ENCODE data around the gene CDCA8. TPM values are rescaled to one million over a fixed set of nuclear protein-coding genes. Genes with fewer than 3 reads are reported as not detected.

CDCA8 gene
- total RNA-seq, 1 experiment from 2014 or later, result 28.8 TPM

DNA sequence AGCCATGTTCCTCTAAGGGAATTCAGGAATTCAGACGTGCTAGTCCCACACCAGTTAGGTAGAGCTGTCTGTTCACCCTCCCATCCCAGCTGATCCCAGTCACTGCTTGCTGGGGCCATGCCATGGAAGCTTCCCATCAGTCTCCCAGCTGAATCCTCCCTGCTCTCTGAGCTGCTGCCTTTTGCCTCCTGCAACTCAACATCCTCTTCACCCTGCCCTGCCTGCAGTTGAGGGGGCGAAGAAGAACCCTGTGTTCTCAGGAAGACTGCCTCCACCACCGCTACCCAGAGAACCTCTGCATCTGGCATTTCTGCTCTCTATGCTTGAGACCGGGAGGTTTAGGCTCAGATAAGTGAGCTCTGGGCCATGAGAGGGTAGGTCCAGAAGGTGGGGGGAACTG lies 16.2 kb downstream of the CDCA8 start:
- Histone ChIP-seq H3K4me3 (no peak overlapping the region), H3K4me1 (replicated peaks) (no peaks in the 10 kb centered on the region), H3K27me3 (replicated peaks) (no peaks in the 10 kb centered on the region), H3K27ac (no peak overlapping the region), H3K36me3 (peaks cover 75% of the 10 kb centered on the region), H3K9me3 (replicated peaks) (no peaks in the 10 kb centered on the region)
- no peak for DNase-seq (ENCODE audit: low read depth in 1 of 2, low spot score in 2 of 2)

DNA sequence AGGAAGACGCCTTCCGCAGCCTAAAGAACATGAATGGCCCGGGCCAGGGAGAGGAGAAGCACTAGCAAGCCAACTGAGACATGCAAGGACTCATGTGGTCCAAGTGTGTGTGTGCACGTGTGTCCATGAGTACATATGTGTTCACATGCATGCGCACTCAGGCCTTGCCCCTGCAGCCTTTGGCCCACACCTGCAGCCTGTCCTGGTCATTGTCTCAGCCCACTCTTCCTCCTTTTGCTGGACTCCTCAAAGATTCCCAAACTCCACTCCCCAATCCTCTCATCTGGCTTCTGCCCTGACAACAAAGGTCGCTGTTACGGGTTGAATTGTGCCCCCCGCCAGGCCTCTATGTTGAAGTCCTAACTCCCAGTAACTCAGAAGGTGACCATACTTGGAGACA lies 21.9 kb downstream of the CDCA8 start:
- H3K4me1 ChIP-seq (replicated peaks), result no peaks in the 10 kb centered on the region
- H3K36me3 ChIP-seq, result peaks cover 20% of the 10 kb centered on the region
- H3K4me3 ChIP-seq, result no peak overlapping the region
- no peak for DNase-seq (ENCODE audit: low read depth in 1 of 2, low spot score in 2 of 2)
- H3K27ac ChIP-seq, result no peak overlapping the region
- H3K27me3 ChIP-seq (replicated peaks), result peaks cover 4% of the 10 kb centered on the region
- H3K9me3 ChIP-seq (replicated peaks), result no peaks in the 10 kb centered on the region

DNA sequence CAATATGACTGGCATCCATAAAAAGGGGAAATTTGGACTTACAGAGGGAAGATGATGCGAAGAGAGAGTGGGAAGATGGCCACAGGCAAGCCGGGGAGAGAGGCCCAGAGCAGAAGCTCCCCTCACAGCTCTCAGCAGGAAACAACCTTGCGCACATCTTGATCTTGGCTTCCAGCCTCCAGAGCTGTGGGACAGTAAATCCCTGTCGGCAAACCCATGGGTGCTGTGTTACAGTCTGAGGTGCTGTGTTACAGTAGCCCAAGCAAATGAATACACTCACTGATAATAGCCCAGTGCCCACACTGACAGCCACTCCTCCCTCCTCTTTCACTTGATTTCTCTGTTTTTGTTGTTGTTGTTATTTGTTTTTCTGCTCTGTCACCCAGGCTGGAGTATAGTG lies 22.4 kb downstream of the CDCA8 start:
- no peak for DNase-seq (ENCODE audit: low read depth in 1 of 2, low spot score in 2 of 2)
- H3K27ac ChIP-seq, result no peak overlapping the region
- no peak overlapping the region for H3K4me3 ChIP-seq
- no peaks in the 10 kb centered on the region for H3K4me1 ChIP-seq (replicated peaks)
- H3K36me3 ChIP-seq, result peaks cover 16% of the 10 kb centered on the region
- peaks cover 4% of the 10 kb centered on the region for H3K27me3 ChIP-seq (replicated peaks)
- H3K9me3 ChIP-seq (replicated peaks), result no peaks in the 10 kb centered on the region

- Histone ChIP-seq H3K9me3 (replicated peaks) (no peaks in the 10 kb centered on the region), H3K27me3 (replicated peaks) (peaks cover 4% of the 10 kb centered on the region), H3K36me3 (peaks cover 3% of the 10 kb centered on the region), H3K27ac (no peak overlapping the region), H3K4me1 (replicated peaks) (no peaks in the 10 kb centered on the region), H3K4me3 (no peak overlapping the region)
- DNase-seq (ENCODE audit: low read depth in 1 of 2, low spot score in 2 of 2), result no peak
Measured at GRCh38 chr1:37716321-37716720, 24.0 kb downstream of the CDCA8 start.

- Histone ChIP-seq H3K4me3 (no peak overlapping the region), H3K36me3 (no peaks in the 10 kb centered on the region), H3K4me1 (replicated peaks) (no peaks in the 10 kb centered on the region), H3K9me3 (replicated peaks) (no peaks in the 10 kb centered on the region), H3K27me3 (replicated peaks) (peaks cover 4% of the 10 kb centered on the region), H3K27ac (no peak overlapping the region)
- DNase-seq (ENCODE audit: low read depth in 1 of 2, low spot score in 2 of 2), result peak in 1 of 2 experiments; percentile 42
Measured at GRCh38 chr1:37717631-37718030, 25.3 kb downstream of the CDCA8 start.

GRCh38 chr1:37718181-37718900 lies 26.0 kb downstream of the CDCA8 start:
- no peaks in the 10 kb centered on the region for H3K9me3 ChIP-seq (replicated peaks)
- H3K4me1 ChIP-seq (replicated peaks), result no peaks in the 10 kb centered on the region
- H3K27me3 ChIP-seq (replicated peaks), result peaks cover 4% of the 10 kb centered on the region
- H3K4me3 ChIP-seq, result no peak overlapping the region
- no peaks in the 10 kb centered on the region for H3K36me3 ChIP-seq
- no peak overlapping the region for H3K27ac ChIP-seq
- no peak for DNase-seq (ENCODE audit: low read depth in 1 of 2, low spot score in 2 of 2)

GRCh38 chr1:37718901-37719571 lies 26.7 kb downstream of the CDCA8 start:
- no peaks in the 10 kb centered on the region for H3K36me3 ChIP-seq
- H3K27me3 ChIP-seq (replicated peaks), result peaks cover 4% of the 10 kb centered on the region
- H3K27ac ChIP-seq, result no peak overlapping the region
- no peaks in the 10 kb centered on the region for H3K4me1 ChIP-seq (replicated peaks)
- no peak overlapping the region for H3K4me3 ChIP-seq
- peak in 1 of 2 experiments; percentile 42 for DNase-seq (ENCODE audit: low read depth in 1 of 2, low spot score in 2 of 2)
- H3K9me3 ChIP-seq (replicated peaks), result no peaks in the 10 kb centered on the region

DNA sequence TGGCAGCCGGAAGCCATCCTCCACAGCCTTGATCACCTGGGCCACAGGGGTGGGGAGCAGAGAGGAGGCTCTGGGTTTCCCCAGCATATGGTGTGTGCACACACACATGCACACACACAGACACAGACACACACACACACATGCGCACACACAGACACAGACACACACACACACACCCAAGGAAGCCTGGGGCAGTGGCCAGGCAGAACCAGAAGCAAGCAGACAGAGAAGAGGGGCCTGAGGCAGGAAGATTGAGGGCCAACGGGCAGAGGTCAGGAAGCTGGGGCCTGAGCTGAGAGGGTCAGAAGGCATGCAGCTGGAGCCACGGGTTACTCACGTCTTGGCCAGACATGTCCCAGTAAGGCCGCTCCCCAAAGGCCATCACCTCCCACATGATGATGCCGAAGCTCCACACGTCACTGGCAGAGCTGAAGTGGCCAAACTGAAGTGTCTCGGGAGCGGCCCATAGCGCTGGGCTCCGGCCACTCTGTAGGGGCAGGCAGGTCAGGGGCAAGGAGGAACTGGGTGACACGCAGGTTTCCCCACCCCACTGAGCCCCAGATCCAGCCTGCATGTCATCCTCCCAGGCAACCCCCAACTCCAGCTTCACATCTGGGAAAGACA lies 27.4 kb downstream of the CDCA8 start:
- H3K27ac ChIP-seq, result no peak overlapping the region
- peaks cover 4% of the 10 kb centered on the region for H3K27me3 ChIP-seq (replicated peaks)
- H3K9me3 ChIP-seq (replicated peaks), result no peaks in the 10 kb centered on the region
- H3K4me3 ChIP-seq, result no peak overlapping the region
- no peaks in the 10 kb centered on the region for H3K4me1 ChIP-seq (replicated peaks)
- no peak for DNase-seq (ENCODE audit: low read depth in 1 of 2, low spot score in 2 of 2)
- H3K36me3 ChIP-seq, result no peaks in the 10 kb centered on the region

GRCh38 chr1:37720231-37721130 lies 28.2 kb downstream of the CDCA8 start:
- Histone ChIP-seq H3K36me3 (no peaks in the 10 kb centered on the region), H3K27ac (no peak overlapping the region), H3K9me3 (replicated peaks) (no peaks in the 10 kb centered on the region), H3K4me1 (replicated peaks) (no peaks in the 10 kb centered on the region), H3K27me3 (replicated peaks) (peaks cover 4% of the 10 kb centered on the region), H3K4me3 (no peak overlapping the region)
- DNase-seq (ENCODE audit: low read depth in 1 of 2, low spot score in 2 of 2), result peak in 1 of 2 experiments; percentile 48

- Histone ChIP-seq H3K4me1 (replicated peaks) (no peaks in the 10 kb centered on the region), H3K27me3 (replicated peaks) (peaks cover 7% of the 10 kb centered on the region), H3K4me3 (no peak overlapping the region), H3K36me3 (no peaks in the 10 kb centered on the region), H3K9me3 (replicated peaks) (no peaks in the 10 kb centered on the region), H3K27ac (no peak overlapping the region)
- DNase-seq (ENCODE audit: low read depth in 1 of 2, low spot score in 2 of 2), result no peak
Measured at GRCh38 chr1:37721565-37721964, 29.2 kb downstream of the CDCA8 start.

- no peak for DNase-seq (ENCODE audit: low read depth in 1 of 2, low spot score in 2 of 2)
Measured at GRCh38 chr1:37722181-37723071, 30.1 kb downstream of the CDCA8 start.

DNA sequence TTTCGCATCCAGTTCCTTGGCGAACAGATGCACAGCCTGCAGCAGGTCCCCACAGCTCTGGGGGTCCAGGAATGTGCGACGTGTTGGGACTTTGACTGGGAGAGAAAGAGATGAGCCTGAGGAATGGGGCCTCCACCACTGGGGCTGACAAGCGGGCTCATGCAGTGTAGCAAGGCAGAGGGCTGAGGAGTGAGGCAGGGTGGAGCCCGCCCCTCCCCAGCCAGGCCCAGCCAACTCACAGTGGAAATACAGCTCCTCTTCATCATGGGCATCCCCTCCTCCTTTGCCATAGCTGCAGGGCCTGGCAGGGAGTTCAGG lies 30.7 kb downstream of the CDCA8 start:
- Histone ChIP-seq H3K27me3 (replicated peaks) (peaks cover 18% of the 10 kb centered on the region), H3K4me1 (replicated peaks) (no peaks in the 10 kb centered on the region), H3K36me3 (no peaks in the 10 kb centered on the region), H3K27ac (no peak overlapping the region), H3K4me3 (no peak overlapping the region), H3K9me3 (replicated peaks) (no peaks in the 10 kb centered on the region)
- DNase-seq (ENCODE audit: low read depth in 1 of 2, low spot score in 2 of 2), result no peak

More at GRCh38 chr1:37722181-37723071, 30.1 kb downstream of the CDCA8 start:
- Histone ChIP-seq H3K4me3 (no peak overlapping the region), H3K9me3 (replicated peaks) (no peaks in the 10 kb centered on the region), H3K36me3 (no peaks in the 10 kb centered on the region), H3K27me3 (replicated peaks) (peaks cover 13% of the 10 kb centered on the region), H3K4me1 (replicated peaks) (no peaks in the 10 kb centered on the region), H3K27ac (no peak overlapping the region)
